ENCODE data around the gene TBC1D16. TPM values are rescaled to one million over a fixed set of nuclear protein-coding genes. Genes with fewer than 3 reads are reported as not detected.

The TBC1D16 gene
- total and polyA plus RNA-seq, 8 donors, result 4.9 to 31.4 (median 19.7) TPM

DNA sequence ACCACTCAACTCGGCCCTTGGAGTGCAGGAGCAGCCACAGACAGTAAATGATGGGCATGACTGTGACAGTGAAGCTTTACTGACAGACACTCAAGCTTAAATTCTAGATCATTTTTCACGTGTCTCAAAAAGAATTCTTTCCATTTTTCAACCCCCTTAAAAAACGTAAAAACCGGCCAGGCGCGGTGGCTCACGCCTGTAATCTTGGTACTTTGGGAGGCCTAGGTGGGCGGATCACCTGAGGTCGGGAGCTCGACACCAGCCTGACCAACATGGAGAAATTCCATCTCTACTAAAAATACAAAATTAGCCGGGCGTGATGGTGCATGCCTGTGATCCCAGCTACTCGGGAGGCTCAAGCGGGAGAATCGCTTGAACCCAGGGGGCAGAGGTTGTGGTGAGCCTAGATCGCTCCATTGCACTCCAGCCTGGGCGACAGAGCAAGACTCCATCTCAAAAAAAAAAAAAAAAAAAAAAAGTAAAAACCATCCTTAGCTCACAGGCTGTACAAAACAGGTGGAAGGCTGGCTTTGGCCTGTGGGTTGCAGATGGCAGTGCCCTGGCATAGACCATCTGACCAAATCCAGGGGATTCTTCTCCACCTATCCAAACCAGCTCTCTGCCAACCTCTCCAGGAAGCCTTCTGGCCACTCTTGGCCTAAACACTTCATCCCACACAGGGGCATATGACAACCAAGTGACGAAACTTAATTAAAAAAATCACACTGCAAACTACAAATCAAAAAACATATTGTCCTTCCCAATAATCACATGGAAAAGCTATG, 18.3 kb downstream of the TBC1D16 start:
- H3K27ac ChIP-seq, result no peak overlapping the region
- ATAC-seq (no peak), DNase-seq (peak in 2 of 6 donors; percentile 2 to 12), FAIRE-seq (no peak)
- intact Hi-C loops (cut with DNase I), result no loop called here
- TF ChIP-seq, protein P1, sequence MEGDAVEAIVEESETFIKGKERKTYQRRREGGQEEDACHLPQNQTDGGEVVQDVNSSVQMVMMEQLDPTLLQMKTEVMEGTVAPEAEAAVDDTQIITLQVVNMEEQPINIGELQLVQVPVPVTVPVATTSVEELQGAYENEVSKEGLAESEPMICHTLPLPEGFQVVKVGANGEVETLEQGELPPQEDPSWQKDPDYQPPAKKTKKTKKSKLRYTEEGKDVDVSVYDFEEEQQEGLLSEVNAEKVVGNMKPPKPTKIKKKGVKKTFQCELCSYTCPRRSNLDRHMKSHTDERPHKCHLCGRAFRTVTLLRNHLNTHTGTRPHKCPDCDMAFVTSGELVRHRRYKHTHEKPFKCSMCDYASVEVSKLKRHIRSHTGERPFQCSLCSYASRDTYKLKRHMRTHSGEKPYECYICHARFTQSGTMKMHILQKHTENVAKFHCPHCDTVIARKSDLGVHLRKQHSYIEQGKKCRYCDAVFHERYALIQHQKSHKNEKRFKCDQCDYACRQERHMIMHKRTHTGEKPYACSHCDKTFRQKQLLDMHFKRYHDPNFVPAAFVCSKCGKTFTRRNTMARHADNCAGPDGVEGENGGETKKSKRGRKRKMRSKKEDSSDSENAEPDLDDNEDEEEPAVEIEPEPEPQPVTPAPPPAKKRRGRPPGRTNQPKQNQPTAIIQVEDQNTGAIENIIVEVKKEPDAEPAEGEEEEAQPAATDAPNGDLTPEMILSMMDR (IDR thresholded peaks at IDR 0.05), result no peak
- peaks cover 8 to 20% (median 18%) of the 10 kb centered on the region in 3 donors for H3K4me1 ChIP-seq
- no peaks in the 10 kb centered on the region for H3K9me3 ChIP-seq
- H3K36me3 ChIP-seq, result peaks cover 0 to 9% (median 0%) of the 10 kb centered on the region in 3 donors
- WGBS, 2 donors, result 95 to 96% methylated on average over 18 of the region's 18 CpGs
- H3K4me3 ChIP-seq, result no peak overlapping the region
- no peaks in the 10 kb centered on the region for H3K27me3 ChIP-seq

DNA sequence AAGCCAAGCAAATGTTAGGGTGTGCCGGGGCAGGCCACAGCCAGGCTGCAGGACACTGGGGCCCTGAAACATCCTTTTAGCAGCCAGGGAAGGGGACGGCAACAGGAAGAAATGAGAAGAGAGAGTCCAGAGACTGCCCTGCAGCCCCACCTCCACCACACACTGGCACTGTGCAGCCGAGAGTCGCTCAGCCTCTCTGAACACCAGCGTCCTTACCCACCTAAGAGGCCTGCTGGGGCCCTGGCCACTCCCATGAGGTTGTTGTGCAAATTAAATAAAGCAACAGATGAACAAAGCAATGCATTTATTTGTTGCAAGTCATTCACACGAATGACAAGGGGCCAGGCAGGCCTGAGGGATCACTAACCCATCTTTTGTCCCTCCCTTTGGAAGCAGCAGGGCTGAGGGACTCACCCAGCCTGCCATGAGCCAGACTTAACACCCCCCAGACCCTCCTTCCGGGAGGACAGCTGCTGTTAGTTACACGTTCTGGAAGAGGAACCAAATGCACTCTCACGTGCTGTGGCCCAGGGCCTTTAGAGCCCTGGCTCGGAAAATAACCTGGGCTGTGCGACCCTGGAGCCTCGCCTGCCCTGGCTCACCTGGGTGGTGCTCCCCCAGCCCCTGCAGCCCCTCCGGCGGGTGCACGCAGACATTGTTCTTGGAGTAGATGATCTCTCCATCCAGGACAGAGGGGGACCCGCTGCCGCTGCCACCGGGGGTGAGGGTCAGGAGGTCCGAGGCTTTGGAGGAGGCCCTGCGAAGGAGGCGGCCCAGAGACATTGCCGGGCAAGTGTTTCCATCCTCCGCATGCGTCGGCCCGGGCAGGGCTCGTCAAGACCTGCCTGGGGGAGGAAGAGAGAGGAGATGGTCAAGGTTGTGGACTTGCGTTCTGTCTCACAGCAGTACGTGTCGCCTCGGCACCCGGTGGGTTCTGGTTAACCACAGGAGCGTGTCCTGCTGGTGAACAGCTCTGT, 22.6 kb downstream of the TBC1D16 start:
- WGBS, 2 donors, result 90 to 95% methylated on average over 33 of the region's 33 CpGs
- ATAC-seq (no peak), FAIRE-seq (no peak), DNase-seq (peak in 2 of 6 donors; percentile 43 to 66)
- Histone ChIP-seq H3K27ac (no peak overlapping the region), H3K9me3 (no peaks in the 10 kb centered on the region), H3K27me3 (no peaks in the 10 kb centered on the region), H3K4me3 (no peak overlapping the region), H3K4me1 (peaks cover 0 to 5% (median 5%) of the 10 kb centered on the region in 3 donors), H3K36me3 (peaks cover 0 to 9% (median 0%) of the 10 kb centered on the region in 3 donors)
- TF ChIP-seq, protein P1 (IDR thresholded peaks at IDR 0.05), result no peak
- intact Hi-C loops (cut with DNase I), result no loop called here

DNA sequence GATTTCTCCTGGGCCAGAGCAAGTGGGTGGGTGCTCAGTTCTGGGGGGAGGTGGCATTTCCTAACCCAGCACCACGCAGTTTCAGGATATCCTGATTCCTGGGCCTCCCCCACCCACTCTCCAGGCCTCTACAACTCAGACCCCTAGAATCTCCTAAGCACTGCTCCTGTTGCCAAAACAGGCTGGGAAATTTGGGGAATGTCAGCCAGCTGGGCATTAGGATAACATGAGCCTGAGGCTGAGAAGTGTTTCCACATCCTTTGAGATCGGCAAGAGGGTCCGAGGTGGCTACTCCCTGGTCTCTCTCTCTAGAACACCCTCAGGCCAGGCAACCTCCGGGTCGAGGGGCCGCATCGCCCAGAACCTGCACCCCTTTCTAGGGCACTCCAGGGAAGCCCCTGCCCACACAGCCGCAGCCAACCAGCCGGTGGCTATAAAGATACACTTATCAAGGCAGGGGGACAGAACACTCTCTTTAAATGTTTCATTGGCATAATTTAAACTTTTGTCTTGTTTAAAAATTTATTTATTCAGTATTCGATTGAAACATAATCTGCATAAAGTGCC, 23.6 kb downstream of the TBC1D16 start:
- Histone ChIP-seq H3K36me3 (peaks cover 0 to 9% (median 0%) of the 10 kb centered on the region in 3 donors), H3K27me3 (no peaks in the 10 kb centered on the region), H3K4me1 (peaks cover 0 to 5% (median 5%) of the 10 kb centered on the region in 3 donors), H3K27ac (no peak overlapping the region), H3K4me3 (no peak overlapping the region), H3K9me3 (no peaks in the 10 kb centered on the region)
- WGBS, 2 donors, result 84 to 88% methylated on average over 10 of the region's 10 CpGs
- DNase-seq (peak in 1 of 6 donors; percentile 32), FAIRE-seq (no peak), ATAC-seq (no peak)
- intact Hi-C loops (cut with DNase I), result no loop called here
- TF ChIP-seq, protein P1 (IDR thresholded peaks at IDR 0.05), result no peak

DNA sequence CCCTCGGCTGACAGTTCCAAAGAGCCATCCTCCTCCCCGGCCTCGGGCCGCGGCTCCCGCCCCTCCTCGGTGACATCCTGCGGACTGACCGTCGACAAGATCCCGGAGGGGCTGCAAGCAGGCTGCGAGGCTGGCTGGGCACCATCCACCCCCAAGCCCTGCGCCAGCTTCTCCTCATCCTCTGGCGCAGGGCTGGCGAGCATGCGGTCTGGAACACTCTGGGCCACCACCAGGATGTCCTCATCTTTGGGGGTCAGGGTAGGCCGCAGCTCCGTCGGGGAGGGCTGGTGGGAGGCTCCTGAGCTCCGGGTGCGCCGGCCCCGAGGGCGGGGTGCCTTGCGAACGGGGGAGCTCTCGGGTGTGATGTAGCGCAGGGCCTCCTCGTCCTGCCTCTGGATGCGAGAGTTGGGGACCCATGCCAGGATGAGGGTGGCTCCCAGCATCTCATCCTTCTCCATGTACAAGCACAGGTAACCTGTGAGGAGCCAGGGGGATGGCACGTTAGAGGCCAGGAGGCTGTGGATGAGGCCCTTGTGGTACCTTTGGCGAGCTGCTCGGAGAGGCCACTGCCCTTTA, 25.3 kb downstream of the TBC1D16 start:
- FAIRE-seq, result no peak
- Histone ChIP-seq H3K4me3 (no peak overlapping the region), H3K4me1 (peaks cover 0 to 5% (median 5%) of the 10 kb centered on the region in 3 donors), H3K27ac (no peak overlapping the region), H3K36me3 (peaks cover 0 to 9% (median 0%) of the 10 kb centered on the region in 3 donors), H3K27me3 (no peaks in the 10 kb centered on the region), H3K9me3 (no peaks in the 10 kb centered on the region)
- intact Hi-C loops (cut with DNase I), result no loop called here
- TF ChIP-seq, protein P1 (IDR thresholded peaks at IDR 0.05), result no peak
- 95 to 96% methylated on average over 31 to 33 of the region's 33 CpGs for WGBS, 2 donors
- no peak for ATAC-seq
- DNase-seq, result peak in 1 of 6 donors; percentile 80

All from pancreas (tissue), 10 donors.